Suprapubic skin (tissue), 4 donors: ENCODE results near the gene CCDC33.

Experiments
- CTCF ChIP-seq, 2 donors: fragments of 200-600 bp in 1 of 2; fragments of 450-650 bp in 1 of 2; sonication (generic) in 1 of 2; IDR thresholded peaks; one replicate each; pipeline ENCODE4 v1.5.1; 2016 to 2019; ENCODE audit warnings: antibody characterized with exemption in 2 of 2, mild to moderate bottlenecking in 1 of 2, moderate library complexity in 1 of 2
- EP300 ChIP-seq: sonication (generic); formaldehyde crosslinking; IDR thresholded peaks from one replicate; pipeline ENCODE4 v1.6.1; 2017; ENCODE audit warnings: antibody characterized with exemption
- POLR2A ChIP-seq, 2 donors: fragments of 450-650 bp; IDR thresholded peaks; one replicate each; pipeline ENCODE4 v1.6.1; 2017; ENCODE audit warnings: antibody characterized with exemption in 2 of 2, mild to moderate bottlenecking in 2 of 2, moderate library complexity in 2 of 2
- POLR2AphosphoS5 ChIP-seq, 3 donors: sonication (generic); formaldehyde crosslinking; IDR thresholded peaks; one replicate each; pipeline ENCODE4 v1.6.1; 2017; ENCODE audit warnings: antibody characterized with exemption in 3 of 3

DNA sequence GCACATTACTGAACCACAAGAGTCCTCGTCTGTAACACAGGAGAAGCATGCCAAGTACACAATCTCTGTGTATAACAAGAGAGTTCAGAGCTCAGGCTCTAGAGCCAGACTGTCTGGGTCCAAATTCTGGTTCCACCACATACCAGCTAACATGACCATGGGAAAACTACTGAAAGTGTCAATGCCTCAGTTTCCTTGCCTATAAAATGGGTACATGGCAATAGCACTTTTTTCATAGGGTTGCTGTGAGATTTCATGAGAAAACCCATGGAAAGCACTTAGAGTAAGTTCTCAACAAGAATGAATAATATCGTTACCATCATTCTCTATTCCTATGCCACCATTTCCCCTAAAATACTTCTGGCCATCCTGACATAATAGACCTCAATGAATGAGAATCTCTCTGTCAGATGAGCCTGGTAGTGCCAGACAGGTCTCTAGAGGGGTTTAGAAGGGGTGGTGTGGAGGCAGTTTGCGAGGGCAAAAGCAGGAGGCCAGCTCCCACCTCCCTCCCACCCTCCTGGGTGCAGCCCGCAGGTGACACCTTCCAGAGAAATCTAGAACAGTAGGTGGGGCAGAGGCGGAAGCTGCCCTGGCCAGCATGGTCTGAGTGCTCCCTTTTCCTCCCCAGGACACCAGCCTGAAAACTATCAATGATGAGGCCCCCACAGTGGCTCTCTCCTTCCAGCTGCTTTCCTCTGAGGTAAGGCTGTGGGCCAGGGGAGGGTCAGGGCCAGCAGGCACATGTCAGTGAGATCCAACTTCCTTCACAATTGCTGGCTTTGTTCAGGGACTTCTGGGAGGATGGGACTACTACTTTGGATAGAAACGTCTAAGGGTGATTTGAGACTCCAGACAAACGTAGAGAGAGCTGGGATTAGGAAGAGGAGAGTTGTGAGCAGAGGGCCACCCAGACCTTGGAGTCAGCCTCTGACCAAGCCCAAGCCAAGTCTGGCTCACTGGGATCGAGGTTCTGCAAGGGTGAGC lies 45.3 kb downstream of the CCDC33 start:
- no peak for TF ChIP-seq POLR2A (IDR thresholded peaks at IDR 0.05)
- TF ChIP-seq CTCF (IDR thresholded peaks at IDR 0.05): no peak
- TF ChIP-seq EP300: no peak
- TF ChIP-seq POLR2AphosphoS5 (IDR thresholded peaks at IDR 0.05): no peak
